ENCODE measurements around the gene CCT3. TPM values are rescaled to one million over a fixed set of nuclear protein-coding genes. Genes with fewer than 3 reads are reported as not detected.

Gene CCT3
- total and polyA plus RNA-seq, 10 of the 15 experiments (the other 5 are each of a cell fraction or from before 2014, with no cell fraction given), result 319 to 585 (median 427) TPM

DNA sequence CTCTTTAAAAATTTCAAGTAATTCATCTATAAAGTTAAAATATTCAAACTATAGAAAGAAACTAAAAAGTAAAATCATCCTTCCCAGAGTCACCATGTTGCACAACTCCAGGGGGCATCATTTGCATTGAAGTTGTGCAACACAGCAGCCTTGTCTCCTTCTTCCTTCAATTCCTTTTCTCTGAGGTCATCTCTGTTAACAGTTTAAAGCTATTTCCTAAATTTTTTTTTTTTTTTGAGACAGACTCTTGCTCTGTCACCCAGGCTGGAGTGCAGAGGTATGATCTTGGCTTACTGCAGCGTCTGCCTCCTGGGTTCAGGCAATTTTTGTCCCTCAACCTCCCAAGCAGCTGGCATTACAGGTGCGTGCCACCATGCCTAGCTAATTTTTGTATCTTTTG is 38.1 kb upstream of the CCT3 start:
- no peaks in the 10 kb centered on the region for H3K36me3 ChIP-seq (ENCODE audit: control insufficient read depth in 2 of 2, insufficient read depth in 2 of 2, low read length in 1 of 2)
- H3K9ac ChIP-seq (ENCODE audit: control insufficient read depth, insufficient read depth, low read length), result no peak overlapping the region
- no peaks in the 10 kb centered on the region; a peak in 1 of 4 replicates for H3K27me3 ChIP-seq (replicated peaks in 1 of 2; ENCODE audit: control insufficient read depth in 2 of 2, insufficient read depth in 2 of 2, low read length in 1 of 2)
- POLR2A ChIA-PET, result no interaction called here
- intact Hi-C loops (cut with micrococcal nuclease; ENCODE audit: unreplicated experiment) (no loop called here), in situ Hi-C loops (cut with MboI) (no loop called here)
- no peak for FAIRE-seq
- H2AFZ ChIP-seq (ENCODE audit: control insufficient read depth, low read depth, low read length), result no peak overlapping the region
- SMC1A ChIA-PET (ENCODE audit: uncharacterized antibody, unreplicated experiment), result interaction anchor here (1.1 to 1.2 kb wide), 2 partner anchors 9 to 10 kb away, joined by 3 to 4 read pairs; no protein-coding TSS in a partner anchor
- no peak for DNase-seq (ENCODE audit: low read depth, low spot score)
- WGBS (ENCODE audit: insufficient coverage, insufficient replicate concordance, low lambda C conversion rate, missing lambda C conversion rate), result 71% methylated on average over 2 of the region's 2 CpGs
- H4K20me1 ChIP-seq (ENCODE audit: control insufficient read depth, insufficient read depth), result no peaks in the 10 kb centered on the region
- CTCF ChIA-PET, result interaction anchor here (0.8 to 3.2 kb wide), 4 partner anchors 10 to 283 kb away, joined by 3 to 19 read pairs (median 4); no protein-coding TSS in a partner anchor
- RAD21 ChIA-PET (ENCODE audit: unreplicated experiment), result interaction anchor here (0.6 kb wide), 1 partner anchor 69 kb away, joined by 3 read pairs; no protein-coding TSS in a partner anchor
- H3K79me2 ChIP-seq (ENCODE audit: control insufficient read depth, insufficient read depth, low read length), result no peaks in the 10 kb centered on the region
- ATAC-seq, result no peak
- H3K4me1 ChIP-seq (ENCODE audit: control insufficient read depth, insufficient read depth, low read length), result no peaks in the 10 kb centered on the region
- H3K4me2 ChIP-seq (ENCODE audit: control insufficient read depth, insufficient read depth), result no peak overlapping the region
- no peak overlapping the region for H3K4me3 ChIP-seq
- H3K27ac ChIP-seq (ENCODE audit: control insufficient read depth, insufficient read depth), result no peak overlapping the region
- H3K9me3 ChIP-seq (replicated peaks; ENCODE audit: control insufficient read depth, insufficient read depth, low read length), result no peaks in the 10 kb centered on the region
- no peak for TF ChIP-seq HDAC2 (IDR thresholded peaks at IDR 0.05)
- no peak for TF ChIP-seq CREB1 (IDR thresholded peaks at IDR 0.05; ENCODE audit: low read depth)
- no peak for TF ChIP-seq MEF2B (IDR thresholded peaks at IDR 0.05; ENCODE audit: partially characterized antibody, poor library complexity, severe bottlenecking)
- TF ChIP-seq MTA2 (IDR thresholded peaks at IDR 0.05; ENCODE audit: low read depth), result no peak
- no peak for TF ChIP-seq MYB (IDR thresholded peaks at IDR 0.05; ENCODE audit: borderline replicate concordance, low read depth, low read length)
- no peak for TF ChIP-seq LARP7 (IDR thresholded peaks at IDR 0.05)
- no peak for TF ChIP-seq CBX3 (IDR thresholded peaks at IDR 0.05; ENCODE audit: borderline replicate concordance, low read depth)
- TF ChIP-seq PBX3 (IDR thresholded peaks at IDR 0.05; ENCODE audit: insufficient replicate concordance, low read depth, low read length), result no peak
- no peak for TF ChIP-seq RAD21 (IDR thresholded peaks at IDR 0.05; ENCODE audit: insufficient read depth, low read depth, low read length)
- no peak for TF ChIP-seq CUX1 (IDR thresholded peaks at IDR 0.05; ENCODE audit: insufficient replicate concordance, low read depth, low read length)
- TF ChIP-seq TCF12 (IDR thresholded peaks at IDR 0.05; ENCODE audit: low read depth, low read length), result no peak
- no peak for TF ChIP-seq PKNOX1 (IDR thresholded peaks at IDR 0.05)
- TF ChIP-seq RUNX3 (IDR thresholded peaks at IDR 0.05; ENCODE audit: low read length), result no peak
- no peak for TF ChIP-seq ZBTB11 (CRISPR knock-in tag; IDR thresholded peaks at IDR 0.05)
- no TSS peak for BruUV-seq (replicated peaks)

All from GM12878 (cell line).